SK-N-SH treated with all-trans-retinoic acid at 6 μM for 48 hours (cell line): ENCODE data around the gene DENND1A.

Experiments used
- ATAC-seq: fragments of 200-7000 bp; cut with Tn5 transposase; 3 replicates; pipeline ENCODE4 v1.9.1; 2020; ENCODE audit warnings: mild to moderate bottlenecking, moderate library complexity
- BACH2 ChIP-seq: fragments of 250-450 bp; sonication (Bioruptor Pico); IDR thresholded peaks from 2 replicates; pipeline ENCODE4 v1.9.0; 2021; ENCODE audit warnings: mild to moderate bottlenecking, borderline replicate concordance
- CREB5 ChIP-seq: fragments of 250-450 bp; sonication (Bioruptor Pico); IDR thresholded peaks from 2 replicates; pipeline ENCODE4 v1.5.1; 2020; ENCODE audit warnings: low read depth, mild to moderate bottlenecking, moderate library complexity
- CSDC2 ChIP-seq: fragments of 250-450 bp; sonication (Bioruptor Pico); IDR thresholded peaks from 2 replicates; pipeline ENCODE4 v1.5.0; 2020; ENCODE audit warnings: mild to moderate bottlenecking, moderate library complexity
- CSRNP3 ChIP-seq: fragments of 250-450 bp; sonication (Bioruptor Pico); IDR thresholded peaks from 2 replicates; pipeline ENCODE4 v1.5.1; 2021; ENCODE audit warnings: mild to moderate bottlenecking, moderate library complexity
- ESRRG ChIP-seq: fragments of 250-450 bp; sonication (Bioruptor Pico); IDR thresholded peaks from 2 replicates; pipeline ENCODE4 v1.6.1; 2021; ENCODE audit warnings: mild to moderate bottlenecking
- GLIS3 ChIP-seq: fragments of 250-450 bp; sonication (Bioruptor Pico); IDR thresholded peaks from 2 replicates; pipeline ENCODE4 v1.5.0; 2020; ENCODE audit warnings: mild to moderate bottlenecking, moderate library complexity
- ISL1 ChIP-seq: fragments of 250-450 bp; sonication (Bioruptor Pico); IDR thresholded peaks from 2 replicates; pipeline ENCODE4 v2.1.2; 2022; ENCODE audit warnings: mild to moderate bottlenecking, moderate library complexity
- OSR1 ChIP-seq: fragments of 250-450 bp; sonication (Bioruptor Pico); IDR thresholded peaks from 2 replicates; pipeline ENCODE4 v1.8.0; 2022; ENCODE audit warnings: moderate library complexity, mild to moderate bottlenecking, inconsistent platforms
- POU6F1 ChIP-seq: fragments of 250-450 bp; sonication (Bioruptor Pico); IDR thresholded peaks from 2 replicates; pipeline ENCODE4 v1.8.0; 2021; ENCODE audit warnings: low read depth, mild to moderate bottlenecking, moderate library complexity, borderline replicate concordance
- PPARA ChIP-seq: fragments of 250-450 bp; sonication (Bioruptor Pico); IDR thresholded peaks from 2 replicates; pipeline ENCODE4 v1.5.0; 2020; ENCODE audit warnings: mild to moderate bottlenecking, borderline replicate concordance
- RARB ChIP-seq: fragments of 250-450 bp; sonication (Bioruptor Pico); IDR thresholded peaks from 2 replicates; pipeline ENCODE4 v1.8.0; 2021; ENCODE audit warnings: mild to moderate bottlenecking, moderate library complexity
- SNAI2 ChIP-seq: fragments of 250-450 bp; sonication (Bioruptor Pico); IDR thresholded peaks from 2 replicates; pipeline ENCODE4 v1.5.0; 2020; ENCODE audit warnings: mild to moderate bottlenecking, moderate library complexity
- TOX ChIP-seq: fragments of 250-450 bp; sonication (Bioruptor Pico); IDR thresholded peaks from 2 replicates; pipeline ENCODE4 v1.8.0; 2021; ENCODE audit warnings: mild to moderate bottlenecking, moderate library complexity, borderline replicate concordance
- TSHZ2 ChIP-seq: fragments of 250-450 bp; sonication (Bioruptor Pico); IDR thresholded peaks from 2 replicates; pipeline ENCODE4 v1.5.0; 2020; ENCODE audit warnings: mild to moderate bottlenecking, moderate library complexity
- ZC3H10 ChIP-seq: fragments of 250-450 bp; sonication (Bioruptor Pico); IDR thresholded peaks from 2 replicates; pipeline ENCODE4 v1.5.1; 2021; ENCODE audit warnings: mild to moderate bottlenecking, moderate library complexity
- ZFP30 ChIP-seq: fragments of 450-650 bp; formaldehyde crosslinking; IDR thresholded peaks from 2 replicates; pipeline ENCODE4 v1.5.0; 2022; ENCODE audit warnings: mild to moderate bottlenecking, moderate library complexity
- ZNF565 ChIP-seq: fragments of 450-650 bp; formaldehyde crosslinking; conservative IDR thresholded peaks from 2 replicates; pipeline ENCODE4 v1.5.0; 2020; ENCODE audit warnings: low read depth, mild to moderate bottlenecking, moderate library complexity
- ZNF70 ChIP-seq: fragments of 450-650 bp; formaldehyde crosslinking; IDR thresholded peaks from 2 replicates; pipeline ENCODE4 v1.5.0; 2020; ENCODE audit warnings: mild to moderate bottlenecking, moderate library complexity
- ZNF8 ChIP-seq: fragments of 450-650 bp; formaldehyde crosslinking; IDR thresholded peaks from 2 replicates; pipeline ENCODE4 v1.5.0; 2020; ENCODE audit warnings: mild to moderate bottlenecking, moderate library complexity

Gene DENND1A

GRCh38 chr9:123597048-123597447 is 332.9 kb downstream of the DENND1A start (continued):
- TF ChIP-seq ZFP30 (no peak), ZNF70 (CRISPR knock-in tag) (no peak)

GRCh38 chr9:123591283-123591682 is 338.6 kb downstream of the DENND1A start:
- no peak for ATAC-seq
- TF ChIP-seq PPARA (CRISPR knock-in tag) (no peak), POU6F1 (CRISPR knock-in tag) (no peak), RARB (CRISPR knock-in tag) (no peak), GLIS3 (CRISPR knock-in tag) (no peak), CREB5 (CRISPR knock-in tag) (no peak), ESRRG (CRISPR knock-in tag) (no peak), ZNF70 (CRISPR knock-in tag) (no peak), ZFP30 (no peak), TSHZ2 (CRISPR knock-in tag) (no peak), SNAI2 (CRISPR knock-in tag) (no peak), TOX (CRISPR knock-in tag) (no peak), OSR1 (CRISPR knock-in tag) (no peak), ISL1 (CRISPR knock-in tag) (no peak), ZNF8 (CRISPR knock-in tag) (no peak), CSDC2 (CRISPR knock-in tag) (no peak), BACH2 (no peak), CSRNP3 (no peak)
- TF ChIP-seq, all 23 proteins: peak for 0

GRCh38 chr9:123590499-123590898 is 339.4 kb downstream of the DENND1A start:
- TF ChIP-seq CSDC2 (CRISPR knock-in tag) = no peak
- TF ChIP-seq BACH2 = no peak
- no peak for TF ChIP-seq TOX (CRISPR knock-in tag)
- TF ChIP-seq GLIS3 (CRISPR knock-in tag) = no peak
- TF ChIP-seq CREB5 (CRISPR knock-in tag) = no peak
- TF ChIP-seq CSRNP3 = no peak
- no peak for TF ChIP-seq ZNF565 (CRISPR knock-in tag)
- no peak for TF ChIP-seq ZFP30
- no peak for TF ChIP-seq ZC3H10 (CRISPR knock-in tag)
- no peak for TF ChIP-seq TSHZ2 (CRISPR knock-in tag)
- no peak for TF ChIP-seq PPARA (CRISPR knock-in tag)
- no peak for TF ChIP-seq SNAI2 (CRISPR knock-in tag)
- TF ChIP-seq POU6F1 (CRISPR knock-in tag) = no peak
- no peak for ATAC-seq
